HPDE6-E6E7 (cell line): ENCODE results near the gene PROC.

ENCODE experiments used
- DNase-seq: peaks from one replicate; pipeline ENCODE4 v3.0.0; 2011; ENCODE audit warnings: missing footprints; ENCODE audit errors: extremely low spot score

Gene PROC

DNA sequence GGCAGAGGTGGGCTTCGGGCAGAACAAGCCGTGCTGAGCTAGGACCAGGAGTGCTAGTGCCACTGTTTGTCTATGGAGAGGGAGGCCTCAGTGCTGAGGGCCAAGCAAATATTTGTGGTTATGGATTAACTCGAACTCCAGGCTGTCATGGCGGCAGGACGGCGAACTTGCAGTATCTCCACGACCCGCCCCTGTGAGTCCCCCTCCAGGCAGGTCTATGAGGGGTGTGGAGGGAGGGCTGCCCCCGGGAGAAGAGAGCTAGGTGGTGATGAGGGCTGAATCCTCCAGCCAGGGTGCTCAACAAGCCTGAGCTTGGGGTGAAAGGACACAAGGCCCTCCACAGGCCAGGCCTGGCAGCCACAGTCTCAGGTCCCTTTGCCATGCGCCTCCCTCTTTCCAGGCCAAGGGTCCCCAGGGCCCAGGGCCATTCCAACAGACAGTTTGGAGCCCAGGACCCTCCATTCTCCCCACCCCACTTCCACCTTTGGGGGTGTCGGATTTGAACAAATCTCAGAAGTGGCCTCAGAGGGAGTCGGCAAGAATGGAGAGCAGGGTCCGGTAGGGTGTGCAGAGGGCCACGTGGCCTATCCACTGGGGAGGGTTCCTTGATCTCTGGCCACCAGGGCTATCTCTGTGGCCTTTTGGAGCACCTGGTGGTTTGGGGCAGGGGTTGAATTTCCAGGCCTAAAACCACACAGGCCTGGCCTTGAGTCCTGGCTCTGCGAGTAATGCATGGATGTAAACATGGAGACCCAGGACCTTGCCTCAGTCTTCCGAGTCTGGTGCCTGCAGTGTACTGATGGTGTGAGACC is at the start of gene PROC:
TSS of gene PROC (plus strand) at position 128 of the 812 bp plus-strand sequence. CDS start 1,516 bp downstream, outside the sequence.
- no peak for DNase-seq

DNA sequence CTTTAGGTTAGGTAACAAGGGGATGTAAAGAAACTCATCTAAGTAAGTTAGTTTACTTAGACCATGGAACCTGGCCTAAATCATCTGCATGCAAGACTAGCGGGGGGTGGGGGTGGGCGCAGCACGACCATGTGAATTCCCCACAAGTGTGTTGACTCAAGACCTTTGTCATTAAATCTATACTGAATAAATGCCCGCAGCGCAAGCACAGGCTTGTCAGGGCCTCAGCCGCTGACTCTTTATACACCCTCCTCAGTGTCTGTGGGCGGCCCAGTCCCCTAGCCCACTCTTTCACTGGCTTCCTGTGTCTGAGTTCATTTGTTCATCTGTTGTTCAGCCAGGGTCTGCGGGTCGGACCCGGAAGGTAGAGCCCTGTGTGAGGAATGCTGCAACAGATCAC is 48.2 kb upstream of the PROC start:
- no peak for DNase-seq

DNA sequence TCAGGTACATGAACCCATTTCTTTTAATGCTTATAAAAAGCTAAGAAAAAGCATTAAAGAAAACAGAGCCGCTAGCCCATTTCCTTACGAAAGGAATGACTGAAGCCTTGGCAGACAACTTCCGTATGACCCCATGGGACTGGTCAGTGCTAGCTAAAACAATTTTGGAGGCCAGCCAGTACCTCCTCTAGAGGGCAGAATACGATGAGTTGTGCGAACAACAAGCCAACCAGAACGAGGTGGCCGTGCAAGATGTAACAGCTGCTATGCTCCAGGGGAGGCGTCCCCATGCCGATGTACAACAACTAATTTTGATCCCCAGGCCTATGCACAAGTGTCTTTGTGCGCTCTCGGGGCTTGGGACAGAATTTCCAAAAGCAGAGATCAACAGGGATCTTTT is 47.2 kb upstream of the PROC start:
- no peak for DNase-seq

DNA sequence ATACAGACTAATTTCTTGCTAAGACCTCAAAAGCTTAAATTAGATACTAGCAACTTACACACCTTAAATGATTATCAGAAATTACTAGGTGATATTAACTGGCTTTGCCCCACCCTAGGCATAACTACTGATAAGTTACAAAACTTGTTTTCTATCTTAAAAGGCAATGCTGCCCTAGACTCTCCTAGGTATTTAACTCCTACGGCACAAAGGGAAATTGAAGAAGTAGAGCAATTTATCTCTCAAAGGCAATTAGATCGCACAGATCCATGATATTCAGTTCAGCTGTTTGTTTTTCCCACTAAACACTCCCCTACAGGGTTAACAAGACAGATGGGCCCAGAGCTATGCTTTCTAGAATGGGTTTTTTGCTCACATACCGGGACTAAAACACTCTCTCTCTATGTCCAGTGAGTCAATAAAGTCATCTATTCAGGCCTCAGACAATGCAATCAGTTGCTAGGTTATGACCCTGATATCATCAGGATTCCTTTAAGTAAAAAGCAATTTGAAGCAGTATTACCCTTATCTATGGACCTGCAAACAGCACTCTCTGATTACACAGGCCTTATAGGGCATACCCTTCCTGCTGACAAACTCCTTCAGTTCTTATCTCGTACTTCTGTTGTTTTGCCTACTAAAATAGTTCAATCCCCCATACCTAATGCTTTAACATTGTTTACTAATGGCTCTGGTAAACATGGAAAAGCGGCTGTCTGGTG is 44.7 kb upstream of the PROC start:
- no peak for DNase-seq

DNA sequence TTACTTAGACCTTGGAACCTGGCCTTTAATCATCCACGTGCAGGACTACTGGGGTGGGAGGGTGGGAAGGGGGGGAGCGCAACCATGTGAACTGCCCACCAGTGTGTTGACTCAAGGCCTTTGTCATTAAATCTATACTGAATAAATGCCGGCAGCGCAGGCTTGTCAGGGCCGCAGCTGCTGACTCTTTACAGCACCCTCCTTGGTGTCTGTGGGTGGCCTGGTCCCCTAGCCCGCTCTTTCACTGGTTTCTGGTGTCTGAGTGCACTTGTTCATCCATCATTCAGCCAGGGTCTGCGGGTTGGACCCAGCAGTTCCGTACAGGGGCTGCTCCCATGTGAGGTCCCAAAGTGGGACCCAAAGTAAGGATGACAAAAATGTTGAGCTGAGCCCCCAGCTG is 42.0 kb upstream of the PROC start:
- DNase-seq, result no peak

DNA sequence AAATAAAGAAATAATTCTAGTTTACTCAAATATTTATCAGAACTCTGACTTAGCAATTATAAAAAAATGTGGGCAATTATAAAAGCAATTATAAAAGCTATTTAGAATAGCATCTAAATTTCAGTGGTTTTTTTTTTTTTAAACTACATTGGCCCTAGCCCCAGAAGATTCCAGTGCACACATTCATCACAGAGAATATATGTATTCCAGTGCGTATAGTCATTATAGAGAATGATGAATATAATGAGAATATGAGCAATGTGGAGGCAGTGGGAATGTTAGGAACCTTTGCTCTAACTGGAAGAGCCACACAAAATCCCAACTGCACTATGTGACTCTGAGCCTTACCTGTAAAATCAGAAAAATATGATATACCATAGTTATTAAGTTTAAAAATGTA is 41.0 kb upstream of the PROC start:
- no peak for DNase-seq

DNA sequence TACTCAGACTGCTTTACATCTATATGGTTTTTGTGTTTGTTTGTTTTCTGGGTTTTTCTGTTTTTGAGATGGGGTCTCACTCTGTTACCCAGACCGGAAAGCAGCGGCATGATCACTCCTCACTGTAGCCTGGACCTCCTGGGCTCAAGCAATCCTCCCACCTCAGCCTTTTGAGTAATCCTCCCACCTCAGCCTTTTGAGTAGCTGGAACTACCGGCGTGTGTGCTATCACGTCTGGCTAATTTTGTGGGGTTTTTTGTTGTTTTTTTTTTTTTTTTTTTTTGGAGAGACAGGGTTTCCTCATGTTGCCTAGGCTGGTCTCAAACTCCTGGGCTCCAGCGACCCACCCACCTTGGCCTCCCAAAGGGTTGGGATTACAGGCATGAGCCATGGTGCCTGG is 39.5 kb upstream of the PROC start:
- DNase-seq, result no peak

DNA sequence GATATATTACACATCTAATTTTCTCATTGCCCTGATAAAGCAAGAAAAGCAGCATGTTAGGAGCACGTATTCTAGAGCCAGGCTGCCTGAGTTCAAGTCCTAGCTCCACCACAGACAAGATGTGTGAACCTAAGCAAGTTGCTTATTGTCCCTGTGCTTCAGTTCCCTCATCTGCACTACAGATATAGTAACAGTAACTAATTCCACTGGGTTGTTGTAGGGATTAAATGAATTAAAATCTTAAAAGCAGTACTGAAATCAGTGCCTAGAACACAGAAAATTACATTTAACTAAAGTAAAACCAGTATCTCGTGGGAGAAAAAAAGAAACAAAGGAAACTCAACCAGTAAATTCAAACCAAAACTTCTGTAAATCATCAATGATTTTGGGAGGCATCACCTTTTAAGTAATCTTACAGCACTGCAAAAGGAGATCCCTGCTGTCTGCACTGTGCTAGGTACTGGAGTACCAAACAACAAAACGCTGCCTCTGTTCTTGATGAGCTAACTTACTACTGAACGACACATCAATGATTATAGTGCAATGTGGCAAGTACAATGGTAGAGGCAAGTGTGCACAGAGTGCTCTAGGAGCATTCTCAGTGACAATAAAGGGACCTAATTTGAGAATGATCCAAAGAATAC is 38.4 kb upstream of the PROC start:
- DNase-seq, result no peak

DNA sequence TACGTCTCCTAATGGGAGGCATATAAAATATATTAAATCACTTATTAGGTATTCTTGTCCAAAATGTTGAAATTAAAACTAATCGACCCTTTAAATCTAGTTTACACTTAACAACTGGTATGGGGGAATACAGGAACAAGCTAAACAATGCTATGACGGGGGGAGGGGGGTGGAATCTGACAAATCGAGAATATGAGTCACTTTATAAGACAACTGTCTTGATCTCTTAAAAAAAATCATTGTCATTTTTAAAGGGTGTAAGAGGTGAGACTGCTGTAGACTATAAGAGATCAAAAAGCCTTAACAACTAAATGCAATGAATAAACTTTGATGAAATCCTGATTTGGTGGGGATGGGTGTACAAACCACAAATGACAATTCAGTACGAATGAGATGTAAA is 36.5 kb upstream of the PROC start:
- DNase-seq, result no peak

DNA sequence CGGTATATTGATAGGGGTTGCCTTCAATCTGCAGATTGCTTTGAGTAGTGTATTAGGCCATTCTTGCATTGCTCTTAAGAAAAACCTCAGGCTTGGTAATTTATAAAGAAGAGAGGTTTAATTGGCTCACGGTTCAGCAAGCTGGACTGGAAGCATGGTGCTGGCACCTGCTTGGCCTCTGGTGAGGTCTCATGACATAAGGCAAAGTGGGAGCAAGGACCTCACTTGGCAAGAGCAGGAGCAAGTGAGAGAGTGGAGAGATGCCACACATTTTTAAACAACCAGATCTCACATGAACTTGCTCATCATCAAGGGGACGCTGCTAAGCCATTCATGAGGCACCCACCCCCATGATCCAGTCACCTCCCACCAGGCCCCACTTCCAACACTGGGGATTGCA is 35.4 kb upstream of the PROC start:
- DNase-seq, result no peak

DNA sequence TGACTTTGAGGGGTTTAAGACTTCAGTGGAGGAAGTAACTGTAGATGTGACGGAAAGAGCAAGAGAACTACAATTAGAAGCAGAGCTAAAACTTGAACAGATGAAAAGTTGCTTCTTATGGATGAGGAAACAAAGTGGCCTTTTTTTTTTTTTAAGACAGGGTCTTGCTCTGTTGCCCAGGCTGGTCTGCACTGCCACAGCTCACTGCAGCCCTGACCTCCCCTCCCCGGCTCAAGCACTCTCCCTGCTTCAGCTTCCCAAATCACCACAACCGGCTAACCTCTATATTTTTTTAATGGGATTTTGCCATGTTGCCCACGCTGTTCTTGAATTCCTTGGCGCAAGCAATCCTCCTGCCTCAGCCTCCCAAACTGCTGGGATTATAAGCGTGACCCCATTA is 33.7 kb upstream of the PROC start:
- no peak for DNase-seq

DNA sequence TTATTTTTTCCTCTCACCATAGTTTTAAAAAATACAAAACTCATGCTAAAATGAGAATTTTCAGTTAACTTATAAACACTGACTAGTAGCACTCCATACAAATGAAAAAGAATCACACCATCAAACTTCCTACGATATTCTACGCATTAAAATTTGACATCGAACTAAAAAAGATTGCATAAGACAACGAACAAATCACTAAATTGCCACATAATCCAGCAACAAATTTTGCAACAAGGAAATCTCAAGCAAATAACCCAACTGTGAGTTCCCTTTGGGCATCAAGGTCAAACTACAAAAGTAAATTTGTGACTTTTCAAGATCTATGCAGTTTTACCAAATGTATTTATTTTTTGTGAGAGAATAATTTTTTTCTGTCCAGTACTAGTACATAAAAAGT is 32.0 kb upstream of the PROC start:
- DNase-seq, result no peak

DNA sequence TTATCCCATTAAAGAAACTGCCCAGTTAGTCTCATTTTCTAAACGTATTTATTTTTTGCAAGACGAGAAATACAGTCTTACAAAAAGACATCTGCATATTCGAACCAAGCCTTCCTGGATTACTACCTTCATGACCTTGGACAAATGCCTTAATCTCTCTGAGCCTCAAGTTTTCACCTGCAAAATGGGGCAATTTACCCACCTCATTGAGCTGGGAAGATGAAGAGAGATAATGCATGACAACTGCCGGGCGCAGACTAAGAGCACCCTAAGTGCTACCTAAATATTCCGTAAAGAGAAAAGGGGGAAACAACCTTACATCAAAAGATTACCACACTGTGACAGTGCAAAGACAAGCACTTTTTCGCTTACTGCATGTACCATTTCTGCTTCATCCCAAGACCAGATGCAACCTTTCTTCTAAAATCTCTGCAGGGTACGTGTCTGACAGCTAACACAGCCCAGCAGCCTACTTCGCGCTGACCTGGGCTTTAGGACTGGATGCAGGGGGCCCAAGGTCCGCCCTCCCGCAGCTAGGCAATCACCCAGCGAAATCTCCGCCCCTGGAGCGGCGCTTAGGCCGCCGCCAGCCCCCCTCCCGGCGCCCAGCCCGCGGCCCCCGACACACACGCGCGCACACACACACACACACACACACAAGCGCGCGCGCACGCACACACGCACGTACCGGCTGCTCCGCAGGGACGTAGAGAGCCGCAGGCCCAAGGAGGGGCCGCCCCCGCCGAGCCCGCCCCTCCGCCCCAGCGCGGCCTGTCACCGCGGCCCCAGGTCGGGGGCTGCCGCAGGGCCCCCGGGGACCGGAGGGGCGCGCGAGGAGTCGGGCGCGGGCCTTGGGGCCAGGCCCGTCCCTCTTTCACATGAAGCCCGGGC is 31.2 kb upstream of the PROC start:
- DNase-seq, result no peak

DNA sequence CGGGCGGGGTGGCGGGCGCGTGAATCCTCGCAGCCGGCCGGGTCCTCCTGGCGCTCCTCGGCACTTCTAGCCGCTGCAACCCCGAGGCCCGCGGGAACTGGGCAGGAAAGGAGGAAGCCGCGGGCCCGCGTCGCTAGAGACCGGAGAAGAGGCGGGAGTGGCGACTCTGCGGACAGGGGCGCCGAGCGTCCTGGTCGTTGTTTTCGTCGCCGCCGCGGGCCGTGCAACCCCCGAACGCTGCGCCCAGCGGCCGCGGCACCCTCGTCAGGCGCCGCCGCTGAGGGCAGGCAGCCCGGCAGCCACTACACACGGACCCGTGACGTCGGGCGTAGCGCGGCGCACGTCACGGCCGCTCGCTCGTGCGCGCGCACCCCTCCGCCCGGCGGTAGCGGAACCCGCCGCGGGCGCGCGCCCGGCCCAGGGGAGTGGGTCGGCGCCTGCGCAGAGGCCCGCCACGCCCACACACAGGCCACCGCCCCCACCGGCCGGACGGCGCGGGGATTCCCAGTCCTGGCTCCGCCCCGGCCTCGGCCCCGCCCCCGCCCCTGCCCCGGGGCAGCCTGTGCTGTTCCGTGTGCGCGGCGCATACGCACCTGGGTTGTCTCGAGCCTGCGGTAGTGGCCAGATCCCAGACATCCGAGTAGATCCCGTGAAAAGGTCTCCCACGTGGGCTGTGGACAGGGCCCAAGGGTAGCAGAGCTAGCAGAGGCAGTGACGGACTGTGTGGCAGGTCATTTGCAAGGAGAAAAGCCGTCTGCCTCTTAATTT is 30.4 kb upstream of the PROC start, which contains the start of gene MAP3K2:
TSS of gene MAP3K2 (minus strand) at position 321 of the 768 bp plus-strand sequence. CDS start 44,846 bp downstream, outside the sequence.
- DNase-seq, result peak; percentile 92

DNA sequence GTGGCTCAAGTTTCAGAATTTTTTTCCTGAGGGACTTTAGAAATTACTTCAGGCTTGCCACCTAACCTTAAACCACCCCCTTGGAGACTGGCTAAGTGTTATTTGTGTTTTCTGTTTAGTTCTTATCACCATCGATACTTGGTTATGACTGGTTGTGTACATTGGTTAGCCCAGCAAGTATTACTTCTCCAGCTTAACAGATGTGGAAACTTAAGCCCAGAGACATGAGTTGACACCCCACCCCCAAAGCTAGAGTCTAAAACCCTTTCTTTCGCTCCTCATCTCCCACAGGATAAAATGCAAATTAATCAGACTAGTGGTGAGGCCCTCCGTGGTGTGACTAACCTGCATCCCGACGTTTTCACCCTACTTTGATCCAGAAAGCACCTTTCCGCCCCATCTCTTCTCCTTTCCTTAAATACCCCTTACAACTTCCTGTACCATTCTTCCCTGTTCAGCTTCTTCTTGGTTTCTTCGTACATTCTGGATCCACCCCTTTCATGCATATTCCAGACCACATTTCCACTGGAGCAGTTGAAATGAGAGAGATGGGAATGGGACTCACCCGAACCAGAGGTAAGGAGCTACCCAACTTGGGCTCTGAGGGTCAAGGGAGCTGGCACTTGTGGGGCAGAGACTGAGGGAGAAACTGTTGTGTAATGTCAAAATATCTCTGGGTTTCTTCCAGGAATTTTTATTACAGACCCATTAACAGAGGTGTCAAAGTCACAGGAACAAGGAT is 29.6 kb upstream of the PROC start:
- no peak for DNase-seq

DNA sequence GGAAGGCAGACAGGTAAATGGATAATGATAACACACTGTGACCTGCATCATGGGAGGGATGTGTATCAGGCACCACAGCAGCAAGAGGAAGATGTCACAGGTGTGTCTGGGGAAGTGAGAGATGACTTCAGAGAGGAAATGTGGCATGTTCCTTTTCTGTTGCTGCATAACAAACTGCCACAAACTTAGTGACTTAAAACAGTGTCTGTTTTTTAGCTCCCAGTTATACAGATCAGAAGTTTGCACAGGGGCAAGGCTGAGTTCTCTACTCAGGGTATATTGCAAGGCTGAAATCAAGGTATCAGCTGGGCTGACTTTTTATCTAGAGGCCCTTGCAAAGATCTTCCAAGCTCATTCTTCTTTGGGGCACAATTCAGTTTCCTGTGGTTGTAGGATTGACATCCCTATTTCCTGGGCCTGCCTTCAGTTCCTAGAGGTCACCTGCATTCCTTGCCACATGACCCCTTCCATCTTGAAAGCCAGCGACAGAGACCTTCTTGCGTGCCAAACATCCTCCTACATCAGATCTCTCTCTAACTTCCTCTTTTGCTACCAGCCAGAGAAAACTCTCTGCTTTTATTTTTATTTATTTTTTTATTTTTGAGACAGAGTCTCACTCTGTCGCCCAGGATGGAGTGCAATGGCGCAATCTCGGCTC is 28.3 kb upstream of the PROC start:
- no peak for DNase-seq

DNA sequence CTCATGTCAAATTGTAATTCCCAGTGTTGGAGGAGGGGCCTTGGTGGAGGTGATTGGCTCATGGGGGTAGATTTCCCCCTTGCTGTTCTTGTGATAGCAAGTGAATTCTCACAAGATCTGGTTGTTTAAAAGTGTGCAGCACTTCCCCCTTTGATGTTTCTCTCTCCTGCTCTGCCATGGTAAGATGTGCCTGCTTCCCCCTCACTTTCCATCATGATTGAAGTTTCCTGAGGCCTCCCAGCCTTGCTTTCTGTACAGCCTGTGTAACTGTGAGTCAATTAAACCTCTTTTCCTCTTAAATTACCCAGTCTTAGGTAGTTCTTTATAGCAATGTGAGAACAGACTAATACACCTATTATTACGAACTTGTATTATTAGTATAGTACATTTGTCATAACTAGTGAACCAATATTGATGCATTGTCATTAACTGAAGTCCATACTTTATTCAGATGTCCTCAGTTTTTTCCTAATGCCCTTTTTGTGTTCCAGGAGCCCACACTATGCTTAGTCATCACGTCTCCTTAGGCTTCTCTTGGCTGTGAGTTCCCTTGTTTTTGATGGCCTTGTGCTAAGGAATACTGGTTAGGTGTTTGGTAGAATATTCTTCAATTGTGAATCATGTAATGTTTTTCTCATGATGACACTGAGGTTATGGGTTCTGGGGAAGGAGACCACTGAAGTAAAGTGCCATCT is 25.9 kb upstream of the PROC start:
- DNase-seq, result no peak

DNA sequence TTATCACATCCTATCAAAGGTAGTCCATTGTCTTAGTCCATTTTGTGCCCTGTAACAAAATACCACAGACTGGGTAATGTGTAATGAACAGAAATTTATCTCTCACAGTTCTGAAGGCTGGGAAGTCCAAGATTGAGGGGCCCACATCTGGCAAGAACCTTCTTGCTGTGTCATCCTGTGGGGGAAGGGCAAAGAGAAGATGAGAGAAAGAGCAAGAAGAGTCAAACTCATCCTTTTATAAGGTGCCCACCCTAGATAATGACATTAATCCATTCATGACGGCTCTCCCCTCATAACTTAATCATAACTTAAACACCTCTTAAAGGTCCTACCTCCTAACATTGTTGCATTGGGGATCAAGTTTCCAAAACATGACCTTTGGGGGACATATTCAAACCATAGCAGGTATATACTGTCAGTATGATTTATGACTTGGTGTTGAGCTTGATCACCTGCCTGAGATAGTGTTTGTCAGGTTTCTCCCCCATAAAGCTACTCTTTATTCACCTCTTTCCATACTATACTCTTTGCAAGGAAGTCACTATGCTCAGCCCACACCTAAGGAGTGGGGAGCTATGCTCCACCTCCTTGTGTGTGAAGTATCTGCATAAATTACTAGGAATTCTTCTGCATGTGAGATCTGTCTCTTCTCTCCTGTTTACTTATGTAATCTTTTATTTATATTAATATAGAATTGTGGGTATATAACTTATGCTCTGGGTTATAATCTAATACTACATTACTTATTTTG is 25.2 kb upstream of the PROC start:
- DNase-seq, result no peak
